Mucosa of descending colon (tissue), 3 donors: ENCODE data around the gene DVL1. TPM values are rescaled to one million over a fixed set of nuclear protein-coding genes. Genes with fewer than 3 reads are reported as not detected.

Experiments
- ATAC-seq: fragments of 200-7000 bp; cut with Tn5 transposase; one replicate; pipeline ENCODE4 v1.9.1; 2020; ENCODE audit warnings: mild to moderate bottlenecking, moderate library complexity
- DNase-seq, 3 donors: peaks; one replicate each; pipeline ENCODE4 v3.0.0-alpha.2; 2020
- H3K36me3 ChIP-seq: fragments of 200-600 bp; one replicate; pipeline ENCODE4 v1.8.0; 2021; ENCODE audit warnings: low read depth, mild to moderate bottlenecking
- H3K4me1 ChIP-seq: fragments of 200-600 bp; one replicate; pipeline ENCODE4 v1.8.0; 2021; ENCODE audit warnings: low read depth, mild to moderate bottlenecking
- H3K4me3 ChIP-seq: fragments of 200-600 bp; one replicate; pipeline ENCODE4 v1.8.0; 2021; ENCODE audit warnings: mild to moderate bottlenecking
- H3K9me3 ChIP-seq: fragments of 200-600 bp; one replicate; pipeline ENCODE4 v1.8.0; 2021; ENCODE audit warnings: mild to moderate bottlenecking
- intact Hi-C, 2 donors: fragments of 100-400 bp; cut with DNase I in 1 of 2; cut with micrococcal nuclease in 1 of 2; formaldehyde crosslinking; loops; one replicate each; pipeline versions ENCODE4 v1.11.0 to v1.11.1; 2022; cut with DNase I, micrococcal nuclease
- total RNA-seq, 3 donors: library from RNA; stranded (reverse); fragmentation: NEBNext Ultra II Directional in 2 of 3; extraction: Animal tissue kit (Norgen Biotek cat#: 25700) in 2 of 3; gene quantifications; one replicate each; pipeline versions ENCODE4 v1.2.1 to v1.2.4, GENCODE V29; 2021 to 2023
- TF ChIP-seq, protein P1 (sequence below): fragments of 200-600 bp; IDR thresholded peaks from one replicate; pipeline ENCODE4 v1.8.0; 2022; ENCODE audit warnings: antibody characterized with exemption, mild to moderate bottlenecking
- donor health status: DM: no; HTN: no; CAD: no; lungs with moderate emphysema.
- donor health status: DM: no; HTN: no; CAD: no.
- donor health status: DM: no; HTN: yes; CAD: no.

DVL1 gene
- total RNA-seq, 3 donors from 2014 or later: 51.7 to 95.3 (median 73.1) TPM

DNA sequence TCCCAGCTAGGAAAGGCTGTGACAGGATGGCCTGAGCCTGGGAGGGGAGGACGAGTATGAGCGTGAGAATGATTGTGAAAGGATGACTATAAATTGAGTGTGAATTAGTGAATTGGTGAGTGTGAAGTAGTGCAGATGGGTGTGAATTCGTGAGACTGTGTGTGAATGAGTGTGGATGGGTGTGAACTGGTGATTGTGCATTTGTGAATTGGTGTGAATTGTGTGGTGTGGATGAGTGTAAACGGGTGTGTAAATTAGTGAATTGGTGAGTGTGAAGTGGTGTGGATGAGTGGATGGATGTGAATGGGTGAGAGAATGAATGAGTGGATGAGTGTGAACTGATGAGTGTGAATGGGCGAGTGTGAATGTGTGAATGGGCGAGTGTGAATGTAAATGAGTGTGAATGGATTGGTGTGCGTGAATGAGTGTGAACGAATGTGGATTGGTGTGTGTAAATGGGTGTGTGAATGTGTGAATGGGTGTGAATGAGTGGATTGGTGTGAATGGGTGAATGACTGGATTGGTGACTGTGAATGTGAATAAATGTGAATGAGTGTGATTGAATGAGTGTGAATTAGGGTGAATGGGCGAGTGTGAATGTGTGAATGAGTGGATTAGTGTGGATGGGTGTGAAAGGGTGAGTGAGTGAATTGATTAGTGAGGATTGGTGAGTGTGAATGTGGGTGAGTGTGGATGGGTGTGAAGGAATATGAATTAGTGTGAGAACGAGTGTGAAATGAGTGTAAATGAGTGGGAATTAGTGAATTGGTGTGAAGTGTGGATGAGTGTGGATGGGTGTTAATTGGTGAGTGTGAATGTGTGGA, 16.9 kb upstream of the DVL1 start:
- TF ChIP-seq, protein P1, sequence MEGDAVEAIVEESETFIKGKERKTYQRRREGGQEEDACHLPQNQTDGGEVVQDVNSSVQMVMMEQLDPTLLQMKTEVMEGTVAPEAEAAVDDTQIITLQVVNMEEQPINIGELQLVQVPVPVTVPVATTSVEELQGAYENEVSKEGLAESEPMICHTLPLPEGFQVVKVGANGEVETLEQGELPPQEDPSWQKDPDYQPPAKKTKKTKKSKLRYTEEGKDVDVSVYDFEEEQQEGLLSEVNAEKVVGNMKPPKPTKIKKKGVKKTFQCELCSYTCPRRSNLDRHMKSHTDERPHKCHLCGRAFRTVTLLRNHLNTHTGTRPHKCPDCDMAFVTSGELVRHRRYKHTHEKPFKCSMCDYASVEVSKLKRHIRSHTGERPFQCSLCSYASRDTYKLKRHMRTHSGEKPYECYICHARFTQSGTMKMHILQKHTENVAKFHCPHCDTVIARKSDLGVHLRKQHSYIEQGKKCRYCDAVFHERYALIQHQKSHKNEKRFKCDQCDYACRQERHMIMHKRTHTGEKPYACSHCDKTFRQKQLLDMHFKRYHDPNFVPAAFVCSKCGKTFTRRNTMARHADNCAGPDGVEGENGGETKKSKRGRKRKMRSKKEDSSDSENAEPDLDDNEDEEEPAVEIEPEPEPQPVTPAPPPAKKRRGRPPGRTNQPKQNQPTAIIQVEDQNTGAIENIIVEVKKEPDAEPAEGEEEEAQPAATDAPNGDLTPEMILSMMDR: no peak
- DNase-seq (no peak), ATAC-seq (no peak)
- no peaks in the 10 kb centered on the region for H3K4me1 ChIP-seq
- H3K36me3 ChIP-seq: no peaks in the 10 kb centered on the region
- H3K9me3 ChIP-seq: no peaks in the 10 kb centered on the region
- intact Hi-C loops: no loop called here
- H3K4me3 ChIP-seq: no peak overlapping the region

DNA sequence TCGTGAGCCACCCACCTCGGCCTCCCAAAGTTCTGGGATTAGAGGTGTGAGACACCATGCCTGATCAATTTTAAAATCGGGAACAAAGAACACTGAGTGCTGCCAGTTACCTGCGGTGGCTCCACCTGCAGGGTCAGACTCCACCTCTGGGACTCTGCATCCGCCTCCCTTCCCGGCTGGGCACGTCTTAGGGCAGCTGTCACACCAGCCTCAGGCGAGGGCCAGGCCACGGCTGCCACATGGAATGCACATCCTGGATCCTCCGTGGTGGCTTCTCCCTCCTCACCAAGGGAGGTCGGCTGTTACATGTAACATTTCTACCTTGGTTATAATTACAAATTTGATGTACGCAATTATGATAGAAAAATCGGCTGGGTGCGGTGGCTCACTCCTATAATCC, 15.0 kb upstream of the DVL1 start:
- no peaks in the 10 kb centered on the region for H3K9me3 ChIP-seq
- TF ChIP-seq, protein P1: no peak
- intact Hi-C loops: no loop called here
- DNase-seq: peak in 2 of 3 donors; percentile 43 to 49
- ATAC-seq: peak; percentile 77
- no peaks in the 10 kb centered on the region for H3K36me3 ChIP-seq
- H3K4me3 ChIP-seq: no peak overlapping the region
- H3K4me1 ChIP-seq: no peaks in the 10 kb centered on the region

DNA sequence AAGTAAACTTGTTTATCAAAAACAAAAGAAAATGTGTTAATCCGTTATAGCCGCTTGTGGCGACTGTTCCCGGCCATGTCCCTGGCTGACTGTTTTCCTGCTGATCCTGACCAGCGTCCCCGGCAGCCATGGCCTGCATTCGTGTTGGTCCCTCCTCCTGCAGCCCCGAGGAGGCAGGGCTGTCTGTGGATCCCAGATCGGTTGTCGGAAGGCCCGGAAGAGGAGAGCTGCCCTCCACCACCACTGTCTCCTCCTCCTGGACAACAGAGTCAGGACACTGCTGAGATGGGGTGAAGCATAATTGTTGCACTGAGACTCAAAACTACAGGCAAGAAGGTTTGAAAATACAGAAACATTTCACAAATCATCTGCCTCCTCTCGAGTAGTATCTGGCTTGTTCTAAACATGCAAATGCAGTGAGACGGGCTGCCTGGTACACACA, 12.8 kb upstream of the DVL1 start:
- no peaks in the 10 kb centered on the region for H3K4me1 ChIP-seq
- H3K9me3 ChIP-seq: no peaks in the 10 kb centered on the region
- intact Hi-C loops: no loop called here
- no peaks in the 10 kb centered on the region for H3K36me3 ChIP-seq
- no peak overlapping the region for H3K4me3 ChIP-seq
- TF ChIP-seq, protein P1: no peak
- no peak for ATAC-seq
- peak in 2 of 3 donors; percentile 29 to 47 for DNase-seq

DNA sequence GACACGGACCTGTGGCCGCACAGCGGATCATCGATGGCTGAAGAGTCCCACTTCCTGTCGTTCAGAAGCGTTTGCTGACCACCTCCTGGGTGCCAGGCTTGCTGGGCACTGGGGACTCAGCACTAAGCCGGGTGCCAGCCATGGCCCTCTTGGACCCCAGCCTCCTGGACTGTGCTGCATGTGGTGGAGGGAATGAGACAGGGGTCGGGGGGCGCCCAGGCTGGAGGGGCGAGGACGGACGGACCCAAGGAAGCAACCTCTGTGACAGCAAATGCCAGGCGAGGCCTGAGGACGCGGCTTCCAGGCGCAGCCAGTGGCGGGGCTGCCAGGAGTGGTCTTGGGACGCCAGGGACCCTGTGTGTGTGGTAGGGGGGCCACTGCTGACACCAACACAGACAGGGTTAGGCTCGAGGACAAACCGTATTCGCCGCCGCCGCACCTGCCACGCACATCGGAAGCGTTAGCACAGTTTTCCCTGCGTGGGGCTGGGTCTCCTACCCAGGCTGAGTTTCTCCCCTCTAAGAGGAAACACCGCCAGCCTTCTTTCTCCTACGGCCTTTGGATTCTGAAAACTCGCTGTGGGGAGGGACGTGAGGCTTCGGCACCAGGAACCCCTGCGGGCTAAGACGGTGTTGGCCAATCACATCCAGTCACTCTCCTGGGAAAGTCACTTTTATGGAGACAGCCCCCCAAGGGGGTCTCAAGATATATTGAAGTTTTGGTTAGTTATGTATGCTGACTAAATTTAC, 12.2 kb upstream of the DVL1 start:
- intact Hi-C loops: no loop called here
- Histone ChIP-seq H3K36me3 (no peaks in the 10 kb centered on the region), H3K9me3 (no peaks in the 10 kb centered on the region), H3K4me1 (peaks cover 3% of the 10 kb centered on the region), H3K4me3 (no peak overlapping the region)
- TF ChIP-seq, protein P1: no peak
- peak in 2 of 3 donors; percentile 24 to 47 for DNase-seq
- ATAC-seq: no peak

DNA sequence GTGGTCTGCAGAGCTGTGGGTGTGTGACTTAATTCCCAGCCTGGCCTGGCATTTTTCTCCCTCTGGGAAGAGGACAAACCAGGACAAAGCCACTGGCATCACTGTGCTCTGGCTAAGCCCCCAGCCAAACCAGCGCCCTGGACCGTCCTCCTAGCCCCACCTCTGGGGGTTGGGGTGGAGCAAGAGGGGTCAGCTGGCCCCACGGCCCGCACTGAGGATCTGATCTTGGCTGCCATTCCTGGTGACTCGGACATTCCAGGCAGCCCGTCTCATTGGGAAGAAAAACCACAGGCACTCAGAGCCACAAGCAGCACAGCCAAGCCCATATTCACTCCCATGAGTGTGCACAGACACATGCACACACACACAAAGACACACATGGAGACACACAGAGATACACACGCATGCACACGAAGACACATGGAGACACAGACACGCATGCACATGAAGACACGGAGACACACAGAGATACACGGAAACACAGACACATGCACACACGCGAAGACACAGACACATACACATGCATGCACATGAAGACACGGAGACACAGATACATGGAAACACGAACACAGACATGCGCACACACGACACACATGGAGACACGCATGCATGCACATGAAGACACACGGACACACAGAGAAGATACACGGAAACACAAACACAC, 11.4 kb upstream of the DVL1 start:
- ATAC-seq (peak; percentile 39), DNase-seq (peak in 2 of 3 donors; percentile 60 to 78)
- Histone ChIP-seq H3K36me3 (no peaks in the 10 kb centered on the region), H3K9me3 (no peaks in the 10 kb centered on the region), H3K4me3 (no peak overlapping the region), H3K4me1 (peaks cover 3% of the 10 kb centered on the region)
- intact Hi-C loops: no loop called here
- TF ChIP-seq, protein P1: no peak
